Measurements from ENCODE around the gene PALD1. TPM values are rescaled to one million over a fixed set of nuclear protein-coding genes. Genes with fewer than 3 reads are reported as not detected.

PALD1 gene
- total and polyA plus RNA-seq, 3 donors from 2014 or later: 6.3 to 13.3 (median 8.3) TPM

DNA sequence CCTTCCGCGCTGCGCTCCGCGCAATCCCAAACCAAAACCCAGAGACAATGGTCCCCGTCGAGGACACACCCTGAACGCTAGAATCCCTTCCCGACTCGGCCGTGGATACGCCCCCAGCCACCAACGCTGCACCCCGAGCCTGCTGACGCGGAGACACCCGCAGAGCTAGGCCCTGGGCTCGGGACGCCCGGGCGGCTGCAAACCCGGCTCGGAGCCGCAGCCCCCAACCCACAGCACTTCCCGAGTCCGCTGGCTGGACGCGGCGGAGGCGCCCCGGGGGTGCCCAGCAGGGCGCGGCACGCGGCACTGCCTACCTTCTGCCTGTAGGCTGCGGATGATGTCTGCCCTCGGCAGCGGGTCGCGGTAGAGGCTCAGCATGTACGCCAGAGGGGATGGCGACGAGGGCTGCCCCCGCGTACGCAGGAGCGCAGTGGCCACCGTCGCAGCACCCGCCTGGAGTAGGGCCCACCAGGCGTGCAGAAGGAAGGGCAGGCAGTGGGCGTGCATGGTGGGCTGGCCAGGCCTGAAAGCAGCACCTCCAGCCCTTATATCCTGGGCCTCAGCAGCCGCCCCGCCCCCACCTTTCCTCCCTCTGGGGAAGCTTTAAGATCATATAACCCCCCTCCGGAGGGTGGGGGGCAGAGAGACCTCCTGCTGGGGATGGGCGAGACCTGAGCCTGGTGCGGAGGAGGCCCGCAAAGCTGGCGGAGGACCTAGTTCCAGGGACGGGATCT, 37.2 kb upstream of the PALD1 start, which contains the start of gene NODAL:
TSS of gene NODAL (minus strand) at position 521 of the 734 bp plus-strand sequence. CDS start at position 507, 14 bp downstream.
- Histone ChIP-seq H3K4me1 (peaks cover 15% of the 10 kb centered on the region), H3K9me3 (no peaks in the 10 kb centered on the region), H3K27ac (no peak within 1 kb of the TSS), H3K27me3 (no peaks in the 10 kb centered on the region), H3K4me3 (peak within 1 kb of the TSS; percentile 15 to 43), H3K36me3 (ENCODE audit: low read depth, missing control alignments) (no peaks in the 10 kb centered on the region)
- DNase-seq: no peak
- intact Hi-C loops (cut with DNase I; ENCODE audit: low total_unique reads): no loop called here
- no peak for TF ChIP-seq POLR2A (IDR thresholded peaks at IDR 0.05)
- TF ChIP-seq, protein P1, sequence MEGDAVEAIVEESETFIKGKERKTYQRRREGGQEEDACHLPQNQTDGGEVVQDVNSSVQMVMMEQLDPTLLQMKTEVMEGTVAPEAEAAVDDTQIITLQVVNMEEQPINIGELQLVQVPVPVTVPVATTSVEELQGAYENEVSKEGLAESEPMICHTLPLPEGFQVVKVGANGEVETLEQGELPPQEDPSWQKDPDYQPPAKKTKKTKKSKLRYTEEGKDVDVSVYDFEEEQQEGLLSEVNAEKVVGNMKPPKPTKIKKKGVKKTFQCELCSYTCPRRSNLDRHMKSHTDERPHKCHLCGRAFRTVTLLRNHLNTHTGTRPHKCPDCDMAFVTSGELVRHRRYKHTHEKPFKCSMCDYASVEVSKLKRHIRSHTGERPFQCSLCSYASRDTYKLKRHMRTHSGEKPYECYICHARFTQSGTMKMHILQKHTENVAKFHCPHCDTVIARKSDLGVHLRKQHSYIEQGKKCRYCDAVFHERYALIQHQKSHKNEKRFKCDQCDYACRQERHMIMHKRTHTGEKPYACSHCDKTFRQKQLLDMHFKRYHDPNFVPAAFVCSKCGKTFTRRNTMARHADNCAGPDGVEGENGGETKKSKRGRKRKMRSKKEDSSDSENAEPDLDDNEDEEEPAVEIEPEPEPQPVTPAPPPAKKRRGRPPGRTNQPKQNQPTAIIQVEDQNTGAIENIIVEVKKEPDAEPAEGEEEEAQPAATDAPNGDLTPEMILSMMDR (IDR thresholded peaks at IDR 0.05): no peak
- 30 to 32% methylated on average over 20 to 43 of the region's 60 CpGs for WGBS, 2 donors

DNA sequence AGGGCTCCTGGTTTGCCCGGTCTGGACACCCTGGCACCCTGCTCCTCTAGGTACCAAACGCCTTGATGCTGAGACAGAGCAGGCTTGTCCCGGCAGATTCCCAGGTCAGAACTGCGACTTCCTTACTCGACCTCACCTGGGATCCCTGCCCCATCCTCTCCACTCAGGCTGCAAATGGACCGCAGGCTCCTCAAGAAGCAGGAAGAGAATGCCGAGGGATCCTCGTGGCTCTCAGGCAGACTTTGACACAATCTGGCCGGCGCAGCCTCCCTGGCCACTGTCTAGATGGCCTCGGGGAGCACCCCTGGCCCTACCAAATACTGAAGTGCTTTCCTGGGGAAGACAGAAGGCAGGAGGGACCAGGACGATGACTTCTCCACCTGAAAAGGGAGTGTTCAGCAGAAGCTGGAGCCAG, 36.7 kb upstream of the PALD1 start:
- TF ChIP-seq POLR2A (IDR thresholded peaks at IDR 0.05): no peak
- TF ChIP-seq, protein P1 (IDR thresholded peaks at IDR 0.05): no peak
- intact Hi-C loops (cut with DNase I; ENCODE audit: low total_unique reads): no loop called here
- H3K27ac ChIP-seq: no peak overlapping the region
- no peak for DNase-seq
- peaks cover 15% of the 10 kb centered on the region for H3K4me1 ChIP-seq
- H3K27me3 ChIP-seq: no peaks in the 10 kb centered on the region
- H3K9me3 ChIP-seq: no peaks in the 10 kb centered on the region
- 49 to 52% methylated on average over 4 to 12 of the region's 12 CpGs for WGBS, 2 donors
- H3K36me3 ChIP-seq (ENCODE audit: low read depth, missing control alignments): no peaks in the 10 kb centered on the region
- H3K4me3 ChIP-seq: peak overlapping the region in 1 of 2 donors; percentile 14

DNA sequence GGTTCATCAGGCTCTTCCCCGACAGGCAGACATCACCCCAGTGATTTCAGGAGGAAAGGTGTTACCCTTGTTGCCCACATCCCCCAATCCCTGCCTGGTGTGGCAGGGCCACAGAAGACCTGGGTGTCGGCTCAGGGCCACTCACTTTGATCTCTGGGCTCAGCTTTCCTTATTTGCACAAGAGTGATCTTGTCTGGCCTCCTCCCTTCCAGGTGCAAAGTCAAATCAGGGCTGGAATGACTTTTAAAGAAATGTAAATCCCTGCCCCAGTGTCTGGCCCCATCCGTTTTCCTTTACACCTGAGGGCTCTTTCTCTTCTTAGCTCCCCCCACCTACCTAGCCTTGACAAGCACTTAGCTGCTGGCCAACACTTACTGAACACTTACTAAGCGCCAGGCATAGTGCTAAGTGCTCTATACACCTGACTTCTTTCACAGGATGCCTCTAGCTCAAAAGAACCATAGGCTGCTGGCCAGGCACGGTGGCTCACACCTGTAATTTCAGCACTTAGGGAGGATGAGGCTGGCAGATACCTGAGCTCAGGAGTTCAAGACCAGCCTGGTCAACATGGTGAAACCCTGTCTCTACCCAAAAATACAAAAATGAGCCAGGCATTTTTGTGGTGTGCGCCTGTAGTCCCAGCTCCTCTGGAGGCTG, 36.1 kb upstream of the PALD1 start:
- Histone ChIP-seq H3K27me3 (no peaks in the 10 kb centered on the region), H3K4me3 (no peak overlapping the region), H3K9me3 (no peaks in the 10 kb centered on the region), H3K4me1 (peaks cover 15% of the 10 kb centered on the region), H3K36me3 (ENCODE audit: low read depth, missing control alignments) (no peaks in the 10 kb centered on the region), H3K27ac (no peak overlapping the region)
- 79 to 84% methylated on average over 6 of the region's 6 CpGs for WGBS, 2 donors
- intact Hi-C loops (cut with DNase I; ENCODE audit: low total_unique reads): no loop called here
- TF ChIP-seq, protein P1 (IDR thresholded peaks at IDR 0.05): no peak
- TF ChIP-seq POLR2A (IDR thresholded peaks at IDR 0.05): no peak
- no peak for DNase-seq

DNA sequence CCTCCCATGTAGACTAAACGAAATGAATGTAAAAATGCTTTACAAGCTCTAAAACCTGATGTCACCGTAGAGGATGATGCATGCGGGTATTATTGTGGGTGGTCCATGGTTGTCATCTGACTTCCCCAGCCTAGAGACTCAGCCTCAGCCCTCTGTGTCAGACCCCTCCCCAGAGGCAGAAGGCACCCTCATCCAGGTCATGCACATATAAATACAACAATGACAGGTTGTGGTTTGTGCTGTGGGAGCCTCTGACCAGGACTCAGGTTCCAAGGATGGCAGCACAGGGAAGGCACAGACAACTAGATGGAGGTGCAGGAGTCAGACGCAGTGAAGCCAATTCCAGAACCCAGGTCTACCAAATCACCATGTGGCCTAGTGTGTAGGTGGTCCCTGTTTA, 33.8 kb upstream of the PALD1 start:
- 79 to 97% methylated on average over 4 of the region's 4 CpGs for WGBS, 2 donors
- intact Hi-C loops (cut with DNase I; ENCODE audit: low total_unique reads): no loop called here
- no peak for DNase-seq
- H3K9me3 ChIP-seq: no peaks in the 10 kb centered on the region
- no peak overlapping the region for H3K4me3 ChIP-seq
- H3K27ac ChIP-seq: no peak overlapping the region
- peaks cover 15% of the 10 kb centered on the region for H3K4me1 ChIP-seq
- no peak for TF ChIP-seq POLR2A (IDR thresholded peaks at IDR 0.05)
- TF ChIP-seq, protein P1 (IDR thresholded peaks at IDR 0.05): no peak
- H3K27me3 ChIP-seq: no peaks in the 10 kb centered on the region
- H3K36me3 ChIP-seq (ENCODE audit: low read depth, missing control alignments): no peaks in the 10 kb centered on the region

Data from testis (tissue), 3 donors.